ENCODE data around the gene JUND.

- TF ChIP-seq FOXA1 (IDR thresholded peaks at IDR 0.05): no peak
- no peak for TF ChIP-seq TARDBP (IDR thresholded peaks at IDR 0.05)
- no peak for TF ChIP-seq SUZ12 (IDR thresholded peaks at IDR 0.05)
- no peak for TF ChIP-seq SP1 (IDR thresholded peaks at IDR 0.05)
- no peak for TF ChIP-seq HDGF (IDR thresholded peaks at IDR 0.05; ENCODE audit: borderline replicate concordance)
- TF ChIP-seq LEF1 (IDR thresholded peaks at IDR 0.05; ENCODE audit: borderline replicate concordance): no peak
- no peak for TF ChIP-seq PKNOX1 (IDR thresholded peaks at IDR 0.05)
- no peak for TF ChIP-seq FOXK2 (IDR thresholded peaks at IDR 0.05)
- TF ChIP-seq NFRKB (IDR thresholded peaks at IDR 0.05): no peak
- no peak for TF ChIP-seq FOXM1 (IDR thresholded peaks at IDR 0.05; ENCODE audit: borderline replicate concordance)
- TF ChIP-seq ZNF384 (IDR thresholded peaks at IDR 0.05): no peak
- no peak for TF ChIP-seq L3MBTL2 (conservative IDR thresholded peaks at IDR 0.05)
- no peak for TF ChIP-seq ARNT (IDR thresholded peaks at IDR 0.05)
- no peak for TF ChIP-seq BHLHE40 (IDR thresholded peaks at IDR 0.05; ENCODE audit: borderline replicate concordance)
Observed at GRCh38 chr19:18308051-18308947, 26.9 kb upstream of the JUND start.
